Activated naive CD8-positive, alpha-beta T cell treated with anti-CD3 and anti-CD28 coated beads for 36 hours (primary cell): ENCODE data around the gene ZNF792. TPM values are rescaled to one million over a fixed set of nuclear protein-coding genes. Genes with fewer than 3 reads are reported as not detected.
"Not testable (repeated sequence)": the region's sequence is repeated elsewhere in the genome, so short reads cannot be mapped to it uniquely, and the experiment has no call there.

Experiments used
- DNase-seq: peaks from one replicate; pipeline ENCODE4 v3.0.0; 2021
- H3K27ac Mint-ChIP-seq: one replicate; pipeline ENCODE4 v1.8.0; 2022; ENCODE audit warnings: mild to moderate bottlenecking, moderate library complexity, mixed read lengths
- H3K27me3 Mint-ChIP-seq: one replicate; pipeline ENCODE4 v1.8.0; 2022; ENCODE audit warnings: mild to moderate bottlenecking, mixed read lengths
- H3K36me3 Mint-ChIP-seq: one replicate; pipeline ENCODE4 v1.8.0; 2021; ENCODE audit warnings: mild to moderate bottlenecking, mixed read lengths
- H3K4me1 Mint-ChIP-seq: one replicate; pipeline ENCODE4 v1.8.0; 2021; ENCODE audit warnings: mixed read lengths
- H3K4me3 Mint-ChIP-seq: one replicate; pipeline ENCODE4 v1.8.0; 2022; ENCODE audit warnings: mild to moderate bottlenecking, moderate library complexity, mixed read lengths
- H3K9me3 Mint-ChIP-seq: one replicate; pipeline ENCODE4 v1.8.0; 2022; ENCODE audit warnings: mixed read lengths
- total RNA-seq, 2 experiments: library from RNA; stranded (reverse); gene quantifications; one replicate each; pipeline ENCODE4 v1.2.3, GENCODE V29; 2021

Gene ZNF792
- total RNA-seq, 2 experiments from 2014 or later, result 3.4 to 4.6 TPM

DNA sequence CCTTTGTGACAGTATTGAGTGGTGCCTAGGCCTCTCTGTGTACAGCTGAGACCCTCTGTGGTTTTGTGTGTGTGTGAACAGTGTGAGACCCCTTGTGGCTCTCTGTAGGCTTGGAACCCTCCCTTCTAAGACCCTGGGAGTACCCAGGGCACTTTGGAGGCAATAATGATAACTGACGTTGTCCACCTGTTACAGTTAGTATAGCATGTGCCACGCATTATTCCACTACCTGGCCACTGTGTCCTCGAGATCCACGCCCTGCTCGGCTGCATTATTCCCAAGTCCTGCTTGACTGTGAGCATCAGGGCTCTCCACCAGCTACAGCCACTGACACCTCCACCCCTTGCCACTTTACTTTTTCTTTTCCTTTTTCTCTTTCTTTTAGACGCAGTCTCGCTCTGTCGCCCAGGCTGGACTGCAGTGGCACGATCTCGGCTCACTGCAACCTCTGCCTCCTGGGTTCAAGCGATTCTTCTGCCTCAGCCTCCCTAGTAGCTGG, 38.1 kb upstream of the ZNF792 start:
- H3K27me3 Mint-ChIP-seq, result no peaks in the 10 kb centered on the region
- peak overlapping the region; percentile 93 for H3K27ac Mint-ChIP-seq
- H3K36me3 Mint-ChIP-seq, result peaks cover 46% of the 10 kb centered on the region
- peak overlapping the region; percentile 90 for H3K4me3 Mint-ChIP-seq
- no peak for DNase-seq
- H3K4me1 Mint-ChIP-seq, result peaks cover 57% of the 10 kb centered on the region
- no peaks in the 10 kb centered on the region for H3K9me3 Mint-ChIP-seq

DNA sequence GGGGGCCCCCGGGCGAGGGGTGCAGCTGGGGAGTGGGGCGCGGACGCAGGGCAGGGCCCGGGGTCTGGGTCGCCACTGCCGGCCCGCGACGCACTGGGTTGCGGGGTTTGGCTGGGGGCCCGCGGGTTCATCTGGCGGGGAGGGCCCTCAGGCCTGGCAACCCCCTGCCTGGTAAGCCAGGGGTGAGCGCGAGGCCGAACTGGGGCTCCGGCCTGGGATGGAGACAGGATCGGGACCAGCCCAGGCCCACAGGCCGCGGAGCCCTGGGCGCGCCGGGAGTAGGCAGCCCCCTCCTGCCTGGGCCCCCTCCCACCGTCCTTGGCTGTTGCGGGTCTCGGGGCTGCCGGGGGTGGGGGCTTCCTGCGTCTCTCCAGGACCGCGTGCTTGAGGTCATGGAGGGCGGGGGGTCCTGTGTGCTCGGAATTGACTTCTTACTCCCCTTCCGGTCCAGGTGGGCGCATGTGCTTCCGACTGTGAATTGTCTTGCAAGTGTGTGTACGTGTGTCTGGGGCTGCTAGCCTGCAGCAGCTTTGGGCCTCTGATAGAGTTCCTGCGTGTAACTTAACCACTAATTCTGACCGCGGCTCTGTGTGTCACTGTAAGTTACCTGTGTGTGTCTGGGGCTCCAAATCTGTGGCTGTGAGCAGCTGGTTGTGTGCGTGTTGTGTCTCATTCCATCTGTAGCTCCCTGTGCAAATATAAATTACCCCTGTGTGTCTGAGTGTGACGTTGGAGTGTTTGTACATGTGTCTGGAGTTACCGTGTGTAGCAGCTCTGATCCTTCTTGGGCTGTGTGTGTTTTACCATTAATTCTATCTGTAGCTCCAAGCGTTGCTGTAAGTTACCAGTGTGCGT, 36.8 kb upstream of the ZNF792 start:
- Mint-ChIP-seq H3K9me3 (no peaks in the 10 kb centered on the region), H3K27me3 (no peaks in the 10 kb centered on the region), H3K36me3 (peaks cover 40% of the 10 kb centered on the region), H3K4me3 (peak overlapping the region; percentile 90), H3K27ac (peak overlapping the region; percentile 93), H3K4me1 (peaks cover 59% of the 10 kb centered on the region)
- DNase-seq, result peak; percentile 65

DNA sequence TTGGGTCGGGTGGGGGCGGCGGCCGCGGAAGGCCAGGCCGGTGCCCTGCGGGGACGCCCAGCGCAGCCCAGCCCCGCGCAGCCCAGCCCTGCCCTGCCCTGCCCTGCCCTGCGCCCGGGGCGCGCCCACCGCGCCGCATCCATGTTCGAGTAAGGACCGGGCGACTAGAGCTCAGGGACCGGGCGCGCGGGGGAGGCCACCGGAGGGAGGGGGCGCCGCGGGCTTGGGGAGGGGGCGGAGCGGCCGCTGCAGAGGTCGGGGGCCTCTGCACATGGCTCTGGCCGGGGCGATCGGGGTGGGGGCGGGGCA, 36.3 kb upstream of the ZNF792 start:
- Mint-ChIP-seq H3K9me3 (no peaks in the 10 kb centered on the region), H3K4me1 (peaks cover 57% of the 10 kb centered on the region), H3K27ac (no peak overlapping the region), H3K27me3 (no peaks in the 10 kb centered on the region), H3K4me3 (no peak overlapping the region), H3K36me3 (peaks cover 36% of the 10 kb centered on the region)
- no peak for DNase-seq

DNA sequence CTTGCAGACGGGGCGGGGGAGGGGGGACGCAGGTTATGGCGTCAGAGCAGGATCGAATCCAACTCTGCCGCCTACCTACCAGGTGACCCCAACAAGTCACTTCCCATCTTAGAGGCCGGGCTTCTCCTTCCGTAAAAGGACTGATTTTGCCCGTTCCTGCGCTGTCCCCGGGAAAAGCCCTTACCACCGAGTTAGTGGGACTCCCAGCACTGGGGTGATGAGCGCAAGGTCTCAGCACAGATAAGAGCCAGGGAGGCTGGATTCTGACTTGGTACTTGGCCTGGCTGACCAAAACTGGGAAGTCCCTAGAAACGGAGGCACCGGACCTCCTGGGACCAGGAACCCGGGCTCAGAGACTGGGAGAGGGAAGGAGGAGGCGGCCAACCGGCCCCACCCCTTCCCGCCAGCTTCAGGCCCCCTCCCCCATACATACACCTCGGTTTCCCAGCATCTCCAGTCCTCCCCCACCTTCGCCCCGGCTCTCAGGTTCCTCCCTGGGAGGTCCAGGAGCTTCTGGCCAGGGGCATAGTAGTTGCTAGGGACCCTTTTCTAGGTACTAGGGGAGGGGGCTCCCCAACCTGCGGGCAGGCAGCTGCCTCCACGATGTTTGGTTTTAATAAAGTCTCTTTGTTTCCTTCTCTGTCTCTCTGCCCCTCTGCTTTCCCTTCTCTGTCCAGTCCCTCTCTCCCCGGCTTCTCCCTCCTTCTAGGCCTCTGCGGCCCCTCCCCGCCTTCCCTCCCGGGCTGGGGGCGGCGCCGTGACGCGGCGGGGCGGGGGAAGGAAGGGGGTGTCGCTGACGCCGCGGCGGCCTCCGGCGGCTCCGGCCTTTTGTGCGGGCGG, 35.7 kb upstream of the ZNF792 start, which contains the start of gene GRAMD1A:
Gene GRAMD1A (plus strand): TSS at position 826 of the 840 bp plus-strand sequence. CDS start 156 bp downstream, outside the sequence.
- peak within 1 kb of the TSS; percentile 93 for H3K27ac Mint-ChIP-seq
- peak; percentile 83 for DNase-seq
- H3K27me3 Mint-ChIP-seq, result no peaks in the 10 kb centered on the region
- H3K9me3 Mint-ChIP-seq, result no peaks in the 10 kb centered on the region
- H3K4me3 Mint-ChIP-seq, result peak within 1 kb of the TSS; percentile 90
- peaks cover 57% of the 10 kb centered on the region for H3K4me1 Mint-ChIP-seq
- H3K36me3 Mint-ChIP-seq, result peaks cover 34% of the 10 kb centered on the region

DNA sequence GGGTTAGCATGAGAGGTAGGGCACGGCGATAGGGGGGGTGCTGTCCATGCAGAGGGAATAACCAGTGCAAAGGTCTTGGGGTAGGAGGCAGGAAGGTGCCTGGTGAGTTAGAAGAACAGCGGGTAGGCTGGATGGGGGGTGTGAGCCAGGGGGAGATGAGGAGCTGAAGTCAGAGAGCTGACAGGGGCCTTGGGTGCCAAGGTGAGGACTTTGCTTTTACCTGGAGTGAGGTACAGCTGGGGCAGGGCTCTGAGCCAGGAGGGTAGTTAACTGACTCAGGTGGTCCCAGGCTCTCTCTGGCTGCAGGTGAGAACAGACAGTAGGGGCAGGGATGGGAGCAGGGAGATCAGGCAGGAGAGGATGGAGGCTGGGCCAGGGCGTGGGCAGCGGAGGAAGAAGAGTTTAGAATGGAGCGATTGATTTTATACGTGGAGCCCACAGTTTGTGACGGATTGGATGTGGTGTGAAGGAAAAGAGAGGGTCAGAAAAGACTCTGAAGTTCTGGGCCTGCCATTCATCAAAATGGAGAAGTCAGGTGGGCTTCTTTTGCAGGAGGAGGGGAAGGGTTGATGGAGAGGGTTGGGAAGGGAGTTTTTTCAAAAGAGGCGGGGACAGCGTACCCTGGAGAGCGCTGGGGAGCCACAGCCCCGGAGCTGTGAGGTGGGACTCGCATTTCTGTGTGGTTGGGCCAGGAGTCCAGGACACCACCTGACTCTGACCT, 34.9 kb upstream of the ZNF792 start:
- H3K27ac Mint-ChIP-seq, result peak overlapping the region; percentile 86
- H3K4me3 Mint-ChIP-seq, result peak overlapping the region; percentile 87
- no peaks in the 10 kb centered on the region for H3K27me3 Mint-ChIP-seq
- H3K36me3 Mint-ChIP-seq, result peaks cover 31% of the 10 kb centered on the region
- no peak for DNase-seq
- no peaks in the 10 kb centered on the region for H3K9me3 Mint-ChIP-seq
- H3K4me1 Mint-ChIP-seq, result peaks cover 58% of the 10 kb centered on the region

DNA sequence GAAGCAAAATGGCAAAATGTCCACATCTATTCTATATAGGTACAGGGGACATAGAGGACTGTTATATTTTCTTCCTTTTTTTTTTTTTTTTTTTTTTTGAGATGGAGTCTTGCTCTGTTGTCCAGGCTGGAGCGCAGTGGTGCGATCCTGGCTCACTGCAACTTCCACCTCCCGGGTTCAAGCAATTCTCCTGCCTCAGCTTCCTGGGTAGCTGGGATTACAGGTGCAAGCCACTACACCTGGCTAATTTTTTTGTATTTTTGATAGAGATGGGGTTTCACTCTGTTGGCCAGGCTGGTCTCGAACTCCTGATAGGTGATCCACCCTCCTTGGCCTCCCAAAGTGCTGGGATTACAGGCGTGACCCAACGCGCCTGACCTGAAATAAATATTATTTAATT, 34.2 kb upstream of the ZNF792 start:
- peak overlapping the region; percentile 53 for H3K4me3 Mint-ChIP-seq
- H3K27me3 Mint-ChIP-seq, DNase-seq, H3K9me3 Mint-ChIP-seq: not testable (repeated sequence)
- peak overlapping the region; percentile 97 for H3K27ac Mint-ChIP-seq
- peaks cover 33% of the 10 kb centered on the region for H3K36me3 Mint-ChIP-seq
- peaks cover 51% of the 10 kb centered on the region for H3K4me1 Mint-ChIP-seq

DNA sequence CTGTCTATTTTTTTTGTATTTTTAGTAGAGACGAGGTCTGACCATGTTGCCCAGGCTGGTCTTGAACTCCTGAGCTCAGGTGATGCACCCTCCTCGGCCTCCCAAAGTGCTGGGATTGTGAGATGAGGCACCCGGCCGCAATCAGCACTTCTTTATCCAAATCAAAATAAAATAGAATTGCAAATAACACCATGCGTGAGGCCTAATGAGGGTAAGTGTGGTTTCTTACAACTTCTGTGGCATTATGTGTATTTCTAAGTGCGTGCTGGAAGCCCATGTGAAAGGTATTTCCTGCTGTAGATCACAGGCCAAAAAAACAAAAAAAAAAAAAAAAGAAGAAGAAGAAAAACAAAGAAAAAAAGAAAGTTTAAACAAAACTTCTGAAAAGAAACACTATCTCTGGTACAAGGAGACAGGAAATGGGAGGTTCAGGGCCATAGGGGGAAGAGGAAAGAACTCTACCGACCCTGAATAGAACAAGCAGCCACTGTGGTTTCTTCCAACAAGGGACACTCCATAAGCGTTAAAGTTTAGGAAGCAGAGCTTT, 33.1 kb upstream of the ZNF792 start:
- DNase-seq, result no peak
- peaks cover 1% of the 10 kb centered on the region for H3K9me3 Mint-ChIP-seq
- peak overlapping the region; percentile 97 for H3K27ac Mint-ChIP-seq
- H3K4me1 Mint-ChIP-seq, result peaks cover 46% of the 10 kb centered on the region
- H3K36me3 Mint-ChIP-seq, result peaks cover 25% of the 10 kb centered on the region
- no peaks in the 10 kb centered on the region for H3K27me3 Mint-ChIP-seq
- peak overlapping the region; percentile 53 for H3K4me3 Mint-ChIP-seq

DNA sequence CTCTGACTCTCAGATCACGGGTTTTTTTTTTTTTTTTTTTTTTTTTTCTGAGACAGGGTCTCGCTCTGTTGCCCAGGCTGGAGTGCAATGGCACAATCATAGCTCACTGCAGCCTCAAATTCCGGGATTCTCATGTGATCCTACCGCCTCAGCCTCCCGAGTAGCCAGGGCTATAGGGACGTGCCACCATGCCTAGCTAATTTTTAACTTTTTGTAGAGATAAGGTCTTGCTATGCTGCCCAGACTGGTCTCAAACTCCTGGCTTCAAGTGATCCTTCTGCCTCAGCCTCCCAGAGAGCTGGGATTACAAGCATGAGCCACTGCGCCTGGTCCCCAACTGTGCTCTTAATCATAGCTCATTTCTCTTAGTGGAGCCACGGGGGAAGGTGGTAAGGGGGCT, 31.5 kb upstream of the ZNF792 start:
- Mint-ChIP-seq H3K9me3 (peaks cover 3% of the 10 kb centered on the region), H3K4me1 (peaks cover 54% of the 10 kb centered on the region), H3K4me3 (no peak overlapping the region), H3K36me3 (peaks cover 18% of the 10 kb centered on the region), H3K27me3 (no peaks in the 10 kb centered on the region), H3K27ac (no peak overlapping the region)
- DNase-seq, result no peak

DNA sequence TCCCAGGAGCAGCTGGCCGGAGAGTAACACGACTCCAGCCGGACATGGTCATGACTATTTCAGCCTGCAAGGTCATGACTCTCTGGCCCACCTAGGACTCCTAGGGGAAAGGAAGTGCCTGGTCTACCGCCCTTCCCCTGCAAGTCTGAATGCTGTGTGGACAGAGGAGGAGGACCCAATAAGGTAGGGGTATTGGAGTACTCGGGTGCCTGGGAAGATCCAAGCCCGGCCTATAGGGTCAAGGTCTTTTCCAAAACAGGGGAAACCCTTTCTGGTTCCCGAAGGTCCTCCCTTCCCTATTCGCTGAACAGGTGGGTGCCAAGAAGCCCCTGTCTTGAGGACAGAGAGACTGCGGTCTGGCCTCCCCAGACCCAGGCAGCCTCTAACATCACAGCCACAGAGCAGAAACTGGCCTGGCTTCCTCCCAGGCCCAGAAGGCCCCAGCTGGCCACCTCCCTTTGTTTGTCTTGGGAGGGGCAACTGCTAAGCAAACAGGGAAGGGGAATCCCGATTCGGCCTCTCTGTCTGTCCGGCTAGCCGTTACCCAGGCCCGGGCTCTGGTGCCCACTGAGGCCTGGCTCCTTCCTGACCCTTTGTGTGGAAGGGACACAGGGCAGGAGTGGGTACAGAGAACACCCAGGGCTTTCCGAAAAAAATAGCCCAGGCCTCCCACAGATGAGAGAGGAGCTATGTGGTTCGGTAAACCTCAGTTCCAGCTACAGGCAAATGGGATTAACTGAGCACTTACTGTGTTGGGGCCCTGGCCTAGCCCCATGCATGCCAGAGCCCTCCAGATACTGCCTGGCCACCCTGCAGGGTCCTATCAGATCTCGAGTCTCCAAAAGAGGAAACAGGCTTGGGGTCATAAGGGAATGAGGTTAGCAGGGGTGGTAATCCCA, 30.9 kb upstream of the ZNF792 start:
- Mint-ChIP-seq H3K36me3 (peaks cover 20% of the 10 kb centered on the region), H3K27ac (no peak overlapping the region), H3K9me3 (peaks cover 3% of the 10 kb centered on the region), H3K27me3 (no peaks in the 10 kb centered on the region), H3K4me3 (no peak overlapping the region), H3K4me1 (peaks cover 60% of the 10 kb centered on the region)
- no peak for DNase-seq

DNA sequence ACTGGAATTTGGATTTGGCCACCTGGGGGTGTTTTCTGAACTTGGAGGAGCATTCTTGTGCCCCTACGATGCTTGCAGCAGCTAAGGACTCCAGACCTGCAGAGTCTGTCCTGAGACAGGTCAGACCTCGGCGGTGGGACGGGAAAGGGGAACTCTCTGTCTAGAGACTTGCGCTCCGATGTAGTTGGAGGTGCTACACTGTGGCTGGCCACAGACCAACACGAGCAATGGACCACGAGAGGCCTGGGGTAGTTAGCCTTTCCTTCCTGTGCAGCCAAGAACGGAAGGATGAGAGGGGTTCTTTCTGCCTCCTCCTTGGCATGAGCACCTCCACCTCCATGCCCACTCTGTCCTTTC, 30.2 kb upstream of the ZNF792 start:
- Mint-ChIP-seq H3K27ac (no peak overlapping the region), H3K36me3 (peaks cover 20% of the 10 kb centered on the region), H3K4me3 (no peak overlapping the region), H3K27me3 (no peaks in the 10 kb centered on the region), H3K4me1 (peaks cover 60% of the 10 kb centered on the region), H3K9me3 (peaks cover 3% of the 10 kb centered on the region)
- no peak for DNase-seq

DNA sequence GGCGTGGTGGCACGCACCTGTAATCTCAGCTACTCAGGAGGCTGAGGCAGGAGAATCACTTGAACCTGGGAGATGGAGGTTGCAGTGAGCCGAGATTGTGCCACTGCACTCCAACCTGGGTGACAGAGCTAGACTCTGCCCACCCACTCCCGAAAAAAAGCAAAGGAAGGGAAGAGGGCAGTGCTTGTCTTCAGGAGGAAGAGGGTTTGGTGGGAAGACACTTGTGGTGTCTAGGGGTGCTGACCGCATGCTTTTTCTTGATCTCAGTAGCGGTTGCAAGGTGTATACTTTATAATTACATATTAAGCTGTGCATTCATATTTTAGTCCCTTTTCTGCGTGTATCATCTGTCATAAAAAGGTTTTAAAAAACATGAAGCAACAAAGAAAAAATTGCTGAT, 28.6 kb upstream of the ZNF792 start:
- H3K27ac Mint-ChIP-seq, result peak overlapping the region; percentile 20
- not testable (repeated sequence) for H3K9me3 Mint-ChIP-seq, DNase-seq, H3K27me3 Mint-ChIP-seq
- H3K4me3 Mint-ChIP-seq, result peak overlapping the region; percentile 29
- H3K36me3 Mint-ChIP-seq, result peaks cover 20% of the 10 kb centered on the region
- peaks cover 57% of the 10 kb centered on the region for H3K4me1 Mint-ChIP-seq

DNA sequence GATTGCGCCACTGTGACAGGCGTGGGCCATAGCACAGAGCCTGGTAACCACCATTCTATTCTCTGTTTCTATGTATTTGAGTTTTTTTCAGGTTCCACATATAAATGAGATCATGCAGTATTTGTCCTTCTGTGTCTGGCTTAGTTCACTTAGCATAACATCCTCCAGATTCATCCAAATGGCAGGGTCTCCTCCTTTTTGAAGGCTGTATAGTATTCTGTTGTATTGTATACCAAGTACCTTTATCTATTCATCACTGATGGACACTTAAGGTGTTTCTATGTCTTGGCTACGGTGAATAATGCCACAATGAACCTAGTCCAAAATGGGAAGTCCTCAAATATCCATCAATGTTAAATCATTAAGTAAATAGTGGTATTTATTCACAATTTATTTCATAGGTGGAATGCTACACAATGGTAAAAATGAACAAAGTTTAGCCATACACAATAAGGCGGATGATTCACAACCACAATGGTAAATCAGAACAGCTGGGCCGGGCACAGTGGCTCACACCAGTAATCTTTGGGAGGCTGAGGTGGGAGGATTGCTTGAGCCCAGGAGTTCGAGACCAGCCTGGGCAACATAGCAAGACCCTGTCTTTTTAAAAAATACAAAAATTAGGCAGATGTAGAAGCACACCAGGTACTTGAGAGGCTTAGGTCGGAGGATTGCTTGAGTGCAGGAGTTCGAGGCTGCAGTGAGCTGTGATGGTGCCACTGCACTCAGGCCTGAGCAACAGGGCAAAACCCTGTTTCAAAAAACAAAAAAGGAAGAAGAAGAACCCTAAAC, 27.7 kb upstream of the ZNF792 start:
- H3K9me3 Mint-ChIP-seq, result peaks cover 3% of the 10 kb centered on the region
- no peaks in the 10 kb centered on the region for H3K27me3 Mint-ChIP-seq
- peaks cover 50% of the 10 kb centered on the region for H3K4me1 Mint-ChIP-seq
- peaks cover 14% of the 10 kb centered on the region for H3K36me3 Mint-ChIP-seq
- H3K4me3 Mint-ChIP-seq, result no peak overlapping the region
- H3K27ac Mint-ChIP-seq, result peak overlapping the region; percentile 85
- no peak for DNase-seq

DNA sequence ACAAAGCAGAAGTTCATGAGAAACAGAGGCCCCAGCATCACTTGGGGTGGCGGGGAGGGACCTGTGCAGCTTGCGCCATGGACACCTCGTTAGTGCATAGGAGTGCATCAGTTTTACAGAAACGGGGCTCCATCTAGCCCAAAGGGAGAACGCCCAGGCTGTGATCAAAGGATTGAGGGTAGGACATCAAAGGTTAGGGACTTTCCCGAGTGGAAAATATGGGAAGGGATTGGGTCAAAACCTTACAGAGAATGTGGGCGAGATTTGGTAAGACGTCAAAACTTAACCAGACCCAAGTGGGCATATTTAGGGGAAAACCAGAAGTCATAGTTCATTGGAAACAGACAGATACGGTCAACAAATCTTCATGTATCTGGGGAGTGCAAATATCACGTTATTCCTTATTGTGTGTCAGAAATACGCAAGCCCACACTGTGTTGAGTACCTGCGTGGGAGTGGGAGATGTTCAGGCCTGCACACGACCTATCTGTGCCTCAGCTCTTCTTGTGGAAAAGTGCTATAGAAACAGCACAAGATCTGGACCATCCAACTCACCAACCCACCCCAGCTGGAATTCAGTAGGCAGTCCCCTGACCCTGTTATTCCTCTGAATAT, 26.7 kb upstream of the ZNF792 start:
- Mint-ChIP-seq H3K4me1 (peaks cover 47% of the 10 kb centered on the region), H3K27me3 (no peaks in the 10 kb centered on the region), H3K9me3 (peaks cover 4% of the 10 kb centered on the region), H3K36me3 (peaks cover 14% of the 10 kb centered on the region), H3K4me3 (peak overlapping the region; percentile 33), H3K27ac (peak overlapping the region; percentile 85)
- DNase-seq, result peak; percentile 71
